ENCODE results near the gene ZNF717. TPM values are rescaled to one million over a fixed set of nuclear protein-coding genes. Genes with fewer than 3 reads are reported as not detected.
"Not testable (repeated sequence)": the region's sequence is repeated elsewhere in the genome, so short reads cannot be mapped to it uniquely, and the experiment has no call there.

Gene ZNF717
- total RNA-seq, 1 donor from 2014 or later: 15.7 TPM

- no peak for TF ChIP-seq CTCF (IDR thresholded peaks at IDR 0.05; ENCODE audit: unreplicated experiment)
- Mint-ChIP-seq H3K36me3 (peaks cover 52% of the 10 kb centered on the region), H3K27ac (no peak overlapping the region), H3K27me3 (ENCODE audit: low read depth) (no peaks in the 10 kb centered on the region), H3K9me3 (peaks cover 60% of the 10 kb centered on the region), H3K4me1 (peaks cover 4% of the 10 kb centered on the region), H3K4me3 (no peak overlapping the region)
- DNase-seq (ENCODE audit: low spot score in 2 of 2, unreplicated experiment in 2 of 2): no peak
Observed at GRCh38 chr3:75781079-75781745, 4.1 kb downstream of the ZNF717 start.

- Mint-ChIP-seq H3K9me3 (peaks cover 53% of the 10 kb centered on the region), H3K36me3 (peaks cover 51% of the 10 kb centered on the region)
- not testable (repeated sequence) for H3K4me1 Mint-ChIP-seq; H3K27me3 Mint-ChIP-seq (ENCODE audit: low read depth); H3K4me3 Mint-ChIP-seq; DNase-seq (ENCODE audit: low spot score in 2 of 2, unreplicated experiment in 2 of 2); H3K27ac Mint-ChIP-seq
Observed at GRCh38 chr3:75777742-75778141, 7.6 kb downstream of the ZNF717 start.

GRCh38 chr3:75771631-75772030 lies 13.7 kb downstream of the ZNF717 start:
- peaks cover 33% of the 10 kb centered on the region for H3K9me3 Mint-ChIP-seq
- peaks cover 41% of the 10 kb centered on the region for H3K36me3 Mint-ChIP-seq
- not testable (repeated sequence) for H3K4me1 Mint-ChIP-seq; DNase-seq (ENCODE audit: low spot score in 2 of 2, unreplicated experiment in 2 of 2); H3K27me3 Mint-ChIP-seq (ENCODE audit: low read depth); H3K27ac Mint-ChIP-seq; H3K4me3 Mint-ChIP-seq

- TF ChIP-seq CTCF (IDR thresholded peaks at IDR 0.05; ENCODE audit: unreplicated experiment): no peak
- Mint-ChIP-seq H3K9me3 (peaks cover 50% of the 10 kb centered on the region), H3K4me3 (no peak overlapping the region), H3K27ac (no peak overlapping the region), H3K36me3 (peaks cover 62% of the 10 kb centered on the region), H3K27me3 (ENCODE audit: low read depth) (no peaks in the 10 kb centered on the region), H3K4me1 (no peaks in the 10 kb centered on the region)
- no peak for DNase-seq (ENCODE audit: low spot score in 2 of 2, unreplicated experiment in 2 of 2)
Observed at GRCh38 chr3:75768303-75769017, 16.9 kb downstream of the ZNF717 start.

GRCh38 chr3:75737831-75738493 lies 47.4 kb downstream of the ZNF717 start:
- H3K4me1 Mint-ChIP-seq: no peaks in the 10 kb centered on the region
- peaks cover 79% of the 10 kb centered on the region for H3K36me3 Mint-ChIP-seq
- peaks cover 84% of the 10 kb centered on the region for H3K9me3 Mint-ChIP-seq
- no peak for TF ChIP-seq CTCF (IDR thresholded peaks at IDR 0.05; ENCODE audit: unreplicated experiment)
- no peak for DNase-seq (ENCODE audit: low spot score in 2 of 2, unreplicated experiment in 2 of 2)
- no peak overlapping the region for H3K4me3 Mint-ChIP-seq
- H3K27me3 Mint-ChIP-seq (ENCODE audit: low read depth): no peaks in the 10 kb centered on the region
- no peak overlapping the region for H3K27ac Mint-ChIP-seq

GRCh38 chr3:75727985-75728384 lies 57.4 kb downstream of the ZNF717 start:
- Mint-ChIP-seq H3K9me3 (peaks cover 78% of the 10 kb centered on the region), H3K27ac (no peak overlapping the region), H3K4me3 (no peak overlapping the region), H3K4me1 (no peaks in the 10 kb centered on the region), H3K27me3 (ENCODE audit: low read depth) (no peaks in the 10 kb centered on the region), H3K36me3 (peaks cover 68% of the 10 kb centered on the region)
- TF ChIP-seq CTCF (IDR thresholded peaks at IDR 0.05; ENCODE audit: unreplicated experiment): no peak
- DNase-seq (ENCODE audit: low spot score in 2 of 2, unreplicated experiment in 2 of 2): no peak

All from mesothelial cell of epicardium (in vitro differentiated cells).